GM18499 (cell line): ENCODE measurements around the gene DTNBP1.

Source experiments
- ATAC-seq: cut with Tn5 transposase; IDR thresholded peaks from one replicate; pipeline ENCODE4 v1.9.1; 2021; ENCODE audit warnings: moderate number of reproducible peaks; ENCODE audit not compliant: insufficient read depth, unreplicated experiment

DTNBP1 gene, protein sequence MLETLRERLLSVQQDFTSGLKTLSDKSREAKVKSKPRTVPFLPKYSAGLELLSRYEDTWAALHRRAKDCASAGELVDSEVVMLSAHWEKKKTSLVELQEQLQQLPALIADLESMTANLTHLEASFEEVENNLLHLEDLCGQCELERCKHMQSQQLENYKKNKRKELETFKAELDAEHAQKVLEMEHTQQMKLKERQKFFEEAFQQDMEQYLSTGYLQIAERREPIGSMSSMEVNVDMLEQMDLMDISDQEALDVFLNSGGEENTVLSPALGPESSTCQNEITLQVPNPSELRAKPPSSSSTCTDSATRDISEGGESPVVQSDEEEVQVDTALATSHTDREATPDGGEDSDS

DNA sequence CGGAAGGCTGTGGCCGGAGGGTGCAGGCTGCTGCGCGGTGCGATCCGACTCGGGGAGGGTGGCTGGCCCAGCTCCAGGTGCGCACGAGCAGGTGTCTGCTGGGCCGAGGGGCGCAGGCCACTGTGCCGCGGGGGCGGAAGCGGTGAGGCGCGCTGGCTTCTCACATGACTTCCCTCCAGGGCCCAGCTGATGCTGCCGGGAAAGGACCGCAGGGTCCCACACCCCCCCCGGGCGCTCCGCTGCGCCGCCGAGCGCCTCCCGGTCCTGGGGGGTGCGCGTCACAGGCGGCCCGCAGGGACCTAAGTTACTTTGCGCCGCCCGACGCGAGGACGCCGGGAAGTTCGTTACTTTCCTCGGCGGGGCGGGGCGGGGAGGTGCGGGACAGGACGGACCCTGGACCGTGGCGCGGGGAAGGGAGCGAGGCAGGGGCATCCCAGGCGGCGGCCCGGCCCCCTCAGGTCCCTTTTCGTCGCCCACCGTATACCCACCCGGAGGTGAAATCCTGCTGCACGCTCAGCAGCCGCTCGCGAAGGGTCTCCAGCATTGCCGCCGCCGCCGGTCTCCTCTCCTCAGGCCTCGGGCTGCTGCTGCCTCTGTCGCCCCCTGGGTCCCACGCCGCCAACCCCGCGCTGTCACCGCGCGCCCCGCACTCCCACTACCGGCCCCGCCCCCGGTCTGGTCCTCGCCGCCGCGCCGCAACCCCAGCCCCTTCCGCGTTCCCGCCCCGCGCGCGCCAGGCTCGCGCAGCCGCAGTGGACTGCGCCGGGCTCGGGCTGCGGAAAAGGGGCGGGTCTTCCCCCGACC is at the start of gene DTNBP1:
DTNBP1 (minus strand) TSS at position 703 of the 804 bp plus-strand sequence; CDS start at position 544, 159 bp downstream.
- peak; percentile 48 for ATAC-seq

GRCh38 chr6:15709651-15710269 is 46.9 kb upstream of the DTNBP1 start:
- no peak for ATAC-seq

GRCh38 chr6:15708231-15708630 is 45.4 kb upstream of the DTNBP1 start:
- ATAC-seq = no peak

DNA sequence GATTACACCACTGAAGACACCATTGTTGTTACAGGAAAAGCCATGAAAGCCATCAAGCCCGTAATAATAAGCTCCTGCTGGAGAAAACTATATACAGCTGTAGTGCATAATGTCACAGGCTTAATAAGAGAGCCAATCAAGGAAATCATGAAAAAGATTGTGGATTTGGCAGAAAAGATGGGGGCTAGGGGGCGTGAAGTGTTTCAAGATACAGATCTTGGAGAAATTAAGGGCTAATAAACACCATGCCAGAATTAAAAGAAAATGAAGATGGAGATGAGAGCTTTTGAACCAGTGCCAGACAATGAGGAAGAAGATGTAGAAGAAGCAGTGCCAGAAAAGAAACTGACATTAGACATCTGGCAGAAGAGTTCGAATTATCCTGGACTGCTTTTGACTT is 43.2 kb upstream of the DTNBP1 start:
- ATAC-seq = no peak

- no peak for ATAC-seq
These were observed 35.6 kb upstream of the DTNBP1 start for GRCh38 chr6:15698471-15698870.

DNA sequence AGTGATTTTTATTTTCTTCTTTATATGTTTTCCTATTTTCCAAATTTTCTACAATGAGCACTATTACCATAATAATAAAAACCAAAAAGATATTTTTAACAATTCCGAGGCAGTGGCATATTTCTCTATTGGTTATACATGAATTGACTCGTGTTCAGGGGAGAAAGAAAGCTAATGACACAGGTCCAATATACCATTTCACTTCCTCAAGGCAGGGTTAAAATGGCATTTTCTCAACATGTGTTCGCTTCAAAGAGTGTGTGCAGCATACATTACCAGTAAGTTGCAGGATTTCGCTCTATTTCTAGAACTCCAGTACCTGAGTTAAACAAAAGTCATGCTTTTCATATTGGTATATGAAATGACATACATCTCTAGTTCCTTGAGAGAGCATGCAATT is 35.1 kb upstream of the DTNBP1 start:
- ATAC-seq = no peak

- peak; percentile 73 for ATAC-seq
These were observed 28.5 kb upstream of the DTNBP1 start for GRCh38 chr6:15691250-15691869.

DNA sequence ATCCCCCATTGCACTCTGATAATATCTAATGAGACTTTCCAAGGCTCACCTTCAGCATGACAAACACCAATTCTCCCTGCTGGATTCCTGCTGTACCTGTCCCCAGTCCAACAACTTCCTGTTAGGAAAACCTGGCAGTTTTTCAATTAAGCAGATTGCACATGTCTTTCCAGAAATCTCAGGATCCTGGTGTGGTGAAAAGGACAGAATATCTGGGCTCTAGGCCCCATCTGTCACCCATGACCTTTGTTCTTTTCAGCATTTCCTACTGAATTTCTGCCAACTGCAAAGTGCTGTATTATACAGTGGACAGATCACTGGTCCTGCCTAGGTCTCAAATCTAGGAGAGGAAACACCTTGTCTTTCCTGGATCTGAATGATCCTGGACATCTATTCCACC is 27.7 kb upstream of the DTNBP1 start:
- ATAC-seq = no peak

- ATAC-seq = no peak
These were observed 27.0 kb upstream of the DTNBP1 start for GRCh38 chr6:15689586-15690482.

GRCh38 chr6:15685619-15686018 is 22.8 kb upstream of the DTNBP1 start:
- ATAC-seq = no peak

DNA sequence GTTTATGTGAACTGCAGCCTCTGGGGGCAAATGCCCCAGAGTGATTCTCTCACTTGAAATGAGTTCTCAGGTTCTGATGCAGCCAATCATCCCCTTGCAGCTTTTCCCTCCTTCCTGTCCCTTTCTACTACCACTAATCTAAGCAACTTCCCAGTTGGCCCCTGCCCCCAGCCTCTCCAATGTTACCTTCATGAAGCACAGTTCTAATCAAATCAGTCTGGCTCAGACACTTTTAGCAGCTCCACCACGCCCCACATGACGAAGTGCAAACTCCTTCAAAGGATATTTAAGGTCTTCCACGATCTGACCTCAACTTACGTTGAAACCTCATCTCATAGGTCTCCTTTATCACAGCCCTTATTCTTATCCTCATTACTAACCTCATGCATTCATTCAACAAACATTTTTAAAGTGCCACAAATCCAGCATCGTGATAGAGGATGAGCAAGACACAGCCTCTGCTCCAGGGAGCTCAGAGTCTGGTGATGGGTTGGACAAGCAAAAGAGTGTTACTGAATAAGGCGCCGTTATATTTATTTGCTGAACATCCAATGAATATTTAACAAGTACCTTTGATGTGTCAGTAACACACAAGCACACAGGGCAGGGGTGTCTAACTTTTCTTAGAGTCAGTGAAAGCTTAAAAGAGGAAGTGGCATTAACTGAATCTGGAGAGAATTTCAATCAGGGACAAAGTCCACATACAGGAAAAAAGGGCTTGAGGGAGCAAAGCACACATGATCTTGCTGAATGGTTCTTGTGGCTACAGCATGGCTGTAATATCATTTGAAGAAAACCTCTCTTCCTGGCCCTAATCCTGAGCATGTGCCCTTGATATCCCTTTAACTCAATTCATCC is 20.4 kb upstream of the DTNBP1 start:
- no peak for ATAC-seq

- no peak for ATAC-seq
These were observed 19.1 kb upstream of the DTNBP1 start for GRCh38 chr6:15681946-15682345.

DNA sequence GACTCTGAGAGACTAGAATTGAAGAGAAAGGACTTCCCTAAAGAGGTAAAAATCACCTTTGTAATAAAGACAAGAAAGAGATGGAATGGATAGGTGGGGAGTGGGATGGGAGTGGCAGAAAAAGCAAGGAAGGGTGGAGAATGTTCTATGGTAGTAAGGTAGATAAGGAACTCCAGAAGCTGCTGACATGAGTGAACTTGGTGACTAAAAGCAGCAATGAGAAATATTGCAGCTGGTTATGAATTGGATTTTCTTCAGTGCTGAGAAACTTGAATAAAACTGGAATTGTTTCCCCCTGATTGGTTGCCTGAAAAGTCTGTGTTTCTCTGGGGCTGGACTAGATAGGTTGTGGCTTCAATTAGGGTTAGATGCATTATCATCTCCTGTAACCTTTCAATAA is 15.7 kb upstream of the DTNBP1 start:
- no peak for ATAC-seq

DNA sequence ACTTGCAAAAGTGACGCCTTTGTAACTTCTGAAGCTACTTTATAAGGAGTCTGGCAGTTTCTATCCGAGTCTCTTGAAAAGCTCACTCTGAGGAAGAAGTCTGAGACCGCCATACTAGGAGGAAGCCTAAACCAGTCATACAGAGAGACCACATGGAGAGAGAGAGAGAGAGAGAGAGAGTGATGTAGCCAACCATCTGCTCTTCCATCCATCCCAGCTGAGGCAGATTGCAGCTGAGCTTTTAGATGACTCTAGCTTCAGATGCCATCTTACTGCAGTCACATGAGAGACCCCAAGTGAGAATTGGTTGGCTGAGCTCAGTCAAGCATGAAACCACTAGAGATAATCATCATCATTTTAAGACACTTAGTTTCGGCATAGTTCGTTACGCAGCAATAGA is 15.0 kb upstream of the DTNBP1 start:
- ATAC-seq = no peak

- ATAC-seq = no peak
These were observed 12.8 kb upstream of the DTNBP1 start for GRCh38 chr6:15675536-15676220.

GRCh38 chr6:15674690-15675386 is 12.0 kb upstream of the DTNBP1 start:
- ATAC-seq = no peak

- no peak for ATAC-seq
These were observed 10.8 kb upstream of the DTNBP1 start for GRCh38 chr6:15673666-15674065.

- ATAC-seq = no peak
These were observed 10.0 kb upstream of the DTNBP1 start for GRCh38 chr6:15672818-15673217.
